DMS79 (cell line): ENCODE measurements around the gene PRR4.

Experiments used
- DNase-seq: peaks from one replicate; lab custom pipeline; 2025; lab: John Stamatoyannopoulos, UW

The PRR4 gene

GRCh38 chr12:10849425-10849878 lies at the start of gene PRR4:
PRR4 (minus strand) TSS chr12:10849475; CDS start chr12:10849437, 38 bp downstream.
- DNase-seq: no peak

DNA sequence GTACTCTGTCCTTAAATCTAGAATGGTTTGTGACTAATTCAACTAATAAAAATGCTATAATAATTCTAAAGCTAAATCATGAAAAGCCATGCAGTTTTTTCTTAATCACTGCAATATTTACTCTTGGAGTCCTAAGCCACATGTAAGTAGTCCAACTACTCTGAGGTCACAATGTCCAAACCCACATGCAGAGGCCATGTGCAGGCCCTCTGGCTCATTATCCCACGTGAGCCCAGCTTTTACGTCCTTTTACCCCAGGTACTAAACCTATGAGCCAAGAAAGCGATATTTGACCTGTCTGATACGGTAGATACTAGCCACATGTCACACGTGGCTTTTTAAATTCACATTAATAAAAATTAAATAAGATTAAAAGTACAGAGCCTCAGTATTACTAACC lies 47.6 kb upstream of the PRR4 start:
- no peak for DNase-seq

DNA sequence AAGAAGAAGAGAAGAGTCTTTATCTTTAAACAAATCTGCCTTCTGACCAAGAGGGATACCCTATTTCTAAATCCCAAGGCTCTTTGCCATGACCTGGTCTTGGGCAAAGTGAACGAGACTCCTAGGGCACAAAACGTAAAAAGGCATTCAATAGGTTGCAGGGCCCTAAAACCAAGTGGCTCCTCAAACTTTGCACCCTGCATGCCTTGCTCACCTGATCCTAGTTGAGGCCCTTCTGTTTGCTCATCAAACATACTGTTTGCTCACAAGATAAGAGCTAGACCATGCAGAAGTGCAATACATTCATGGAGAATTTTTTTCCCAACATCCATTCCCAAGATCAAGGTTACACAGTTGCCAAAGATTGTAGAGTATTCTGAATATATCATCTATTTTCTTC lies 42.7 kb upstream of the PRR4 start:
- no peak for DNase-seq

- DNase-seq: no peak
Observed at GRCh38 chr12:10889226-10889625, 40.0 kb upstream of the PRR4 start.

DNA sequence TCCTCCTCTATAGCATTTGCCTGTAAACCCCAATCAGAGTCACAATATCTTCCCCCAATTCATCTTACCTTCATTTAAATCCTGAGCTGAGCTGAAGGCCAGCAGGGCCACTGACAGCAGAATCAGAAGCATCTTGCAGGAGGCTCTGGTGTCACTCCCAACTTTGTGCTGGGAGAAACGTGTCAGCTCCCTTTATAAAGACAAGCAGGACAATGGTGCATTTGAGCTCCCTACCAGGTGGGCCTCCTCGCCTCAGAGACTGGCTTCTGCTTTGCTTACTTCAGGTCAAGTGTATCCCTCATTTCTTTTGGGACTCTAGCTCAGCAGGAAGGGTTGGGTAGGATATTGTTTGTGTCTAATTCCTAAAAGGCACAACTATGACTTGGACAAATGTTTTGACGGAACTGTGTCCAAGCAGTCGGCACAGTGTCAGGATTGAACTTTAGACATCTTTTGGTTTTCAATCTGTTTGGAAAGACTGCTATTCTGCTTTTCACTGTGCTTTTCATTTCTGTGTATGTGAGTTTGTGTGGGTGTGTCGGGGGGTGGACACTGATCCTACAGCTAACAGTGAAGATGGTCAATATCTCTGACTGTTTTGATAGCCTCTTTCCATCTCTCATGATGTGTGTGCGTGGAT lies 34.9 kb upstream of the PRR4 start, which contains the start of gene PRH1:
TSS of gene PRH1 (minus strand) at position 170 of the 640 bp plus-strand sequence. CDS start at position 132, 38 bp downstream.
- DNase-seq: no peak

DNA sequence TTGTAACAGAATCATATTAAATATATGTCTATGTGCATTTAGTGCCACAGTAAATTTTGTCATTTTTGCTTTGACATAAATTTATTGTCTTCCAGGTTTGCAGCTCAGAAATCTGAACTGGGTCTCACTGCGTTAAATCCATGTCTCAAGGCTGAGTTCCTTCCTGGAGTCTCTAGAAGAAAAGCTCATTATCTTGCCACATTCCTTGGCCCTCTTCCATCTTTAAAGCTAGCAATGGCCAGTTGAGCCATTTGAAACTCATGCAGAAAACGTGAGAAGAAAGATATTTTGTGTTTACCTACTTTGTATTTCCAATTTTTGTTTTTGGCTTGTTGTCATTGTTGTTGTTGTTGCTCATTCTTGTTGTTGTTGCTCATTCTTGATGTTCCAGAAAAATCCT lies 24.1 kb upstream of the PRR4 start:
- no peak for DNase-seq

- DNase-seq: no peak
Observed at GRCh38 chr12:10867381-10867780, 18.1 kb upstream of the PRR4 start.

DNA sequence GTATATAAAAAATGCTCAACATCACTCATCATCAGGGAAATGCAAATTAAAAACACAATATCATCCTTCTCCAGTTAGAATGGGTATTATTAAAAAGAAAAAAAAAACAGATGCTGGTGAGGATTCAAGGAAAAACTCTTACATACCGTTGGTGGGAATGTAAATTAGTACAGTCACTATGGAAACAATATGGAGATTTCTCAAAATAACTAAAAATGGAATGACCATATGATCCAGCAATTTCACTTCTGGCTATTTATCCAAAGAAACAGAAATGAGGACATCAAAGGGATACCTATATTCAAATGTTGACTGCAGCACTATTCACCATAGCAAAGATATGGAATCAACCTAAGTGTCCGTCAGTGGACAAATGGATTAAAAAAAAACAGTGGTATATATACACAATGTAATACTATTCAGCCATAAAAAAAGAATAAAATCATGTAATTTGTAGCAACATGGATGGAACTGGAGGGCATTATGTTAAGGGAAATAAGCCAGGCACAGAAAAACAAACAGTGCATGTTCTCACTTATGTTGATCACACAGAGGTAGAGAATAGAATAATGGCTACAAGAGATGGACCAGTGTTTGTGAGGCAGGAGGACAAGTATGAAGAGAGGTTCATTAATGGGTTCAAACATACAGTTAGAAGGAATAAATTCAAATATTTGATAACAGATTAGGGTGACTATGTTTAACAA lies 14.4 kb upstream of the PRR4 start:
- no peak for DNase-seq

DNA sequence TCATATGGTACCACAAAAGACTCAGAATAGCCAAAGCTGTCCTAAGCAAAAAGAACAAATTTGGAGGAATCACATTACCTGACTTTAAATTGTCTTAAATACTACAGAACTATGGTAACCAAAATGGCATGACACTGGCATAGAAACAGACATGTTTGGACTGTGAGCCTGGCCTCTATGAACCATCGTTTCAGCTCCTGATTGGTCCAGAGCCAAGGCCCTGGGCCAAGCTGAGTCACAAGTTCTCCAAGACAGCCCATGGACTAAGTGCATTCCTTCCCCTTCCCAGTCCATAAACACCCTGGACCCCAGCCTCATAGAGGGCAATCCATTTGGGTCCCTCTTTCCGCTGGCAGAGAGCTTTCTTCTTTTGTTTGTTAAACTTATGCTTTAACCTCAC lies 12.1 kb upstream of the PRR4 start:
- DNase-seq: no peak

- DNase-seq: no peak
Observed at GRCh38 chr12:10855807-10856206, 6.5 kb upstream of the PRR4 start.

DNA sequence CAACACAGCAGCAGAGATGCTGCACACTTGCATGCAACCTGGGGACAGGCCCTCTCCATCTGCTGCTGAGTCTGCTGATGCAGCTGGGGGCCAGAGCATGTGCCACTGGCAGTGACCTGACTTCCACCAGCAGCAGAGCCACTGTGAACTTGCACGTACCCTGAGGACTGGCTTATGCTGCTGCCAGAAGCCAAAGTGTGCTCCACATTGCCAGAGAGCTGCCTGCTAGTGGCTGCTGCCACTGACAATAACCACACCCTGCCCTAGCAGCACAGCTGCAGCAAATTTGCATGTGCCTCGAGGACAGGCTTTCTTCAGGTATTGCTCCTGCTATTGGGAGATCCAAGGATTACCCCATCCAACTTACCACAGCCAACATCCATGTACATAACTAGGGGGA lies 4.5 kb upstream of the PRR4 start:
- no peak for DNase-seq

DNA sequence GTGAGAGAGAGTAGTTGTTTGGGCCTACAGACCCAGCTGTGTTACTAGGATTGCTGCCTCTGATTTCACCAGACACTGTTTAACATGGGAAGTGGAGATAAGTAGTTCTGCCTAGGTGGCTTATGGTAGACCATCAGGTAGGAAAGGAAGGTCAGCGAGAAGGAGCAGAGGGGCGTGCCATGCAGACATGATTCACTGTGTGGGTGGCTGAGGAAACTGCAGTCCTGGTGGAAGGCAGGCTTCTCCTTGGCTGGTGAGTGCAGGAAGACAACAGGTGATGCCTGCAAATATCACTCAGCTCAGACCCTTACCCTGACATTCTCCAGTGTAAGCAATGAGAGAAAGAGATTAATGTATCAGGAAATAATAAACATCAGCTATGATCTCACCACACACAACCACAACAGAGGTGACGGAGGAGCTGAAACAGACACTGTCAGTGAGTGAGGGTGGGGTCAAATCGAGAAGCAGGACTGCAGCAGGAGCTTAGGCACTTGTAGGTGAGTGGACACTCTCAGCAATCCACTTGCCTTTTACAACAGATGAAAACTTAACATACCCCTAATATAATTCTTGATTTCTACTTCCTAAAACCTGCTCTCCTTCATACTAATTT lies 2.1 kb upstream of the PRR4 start:
- no peak for DNase-seq

DNA sequence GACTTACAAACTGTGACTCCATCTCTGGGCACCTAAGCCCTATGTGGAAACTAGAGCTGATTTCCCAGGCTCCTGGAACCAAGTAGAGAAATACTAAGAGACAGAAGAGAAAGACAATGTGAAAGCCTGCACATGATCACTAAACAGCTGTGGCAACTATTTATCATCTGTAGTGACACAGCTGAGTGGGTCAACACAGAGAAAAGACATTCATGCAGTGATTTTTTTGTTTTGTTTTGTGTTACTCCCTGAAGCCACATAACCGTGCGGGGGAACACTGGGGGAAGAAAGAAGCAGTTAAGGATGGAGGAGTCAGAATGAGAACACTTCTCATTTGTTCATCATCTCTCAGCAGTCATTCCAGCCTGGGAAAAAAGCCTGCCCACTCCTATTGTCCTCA lies 1.5 kb downstream of the PRR4 start:
- DNase-seq: no peak

- DNase-seq: no peak
Observed at GRCh38 chr12:10842862-10843261, 6.4 kb downstream of the PRR4 start.

DNA sequence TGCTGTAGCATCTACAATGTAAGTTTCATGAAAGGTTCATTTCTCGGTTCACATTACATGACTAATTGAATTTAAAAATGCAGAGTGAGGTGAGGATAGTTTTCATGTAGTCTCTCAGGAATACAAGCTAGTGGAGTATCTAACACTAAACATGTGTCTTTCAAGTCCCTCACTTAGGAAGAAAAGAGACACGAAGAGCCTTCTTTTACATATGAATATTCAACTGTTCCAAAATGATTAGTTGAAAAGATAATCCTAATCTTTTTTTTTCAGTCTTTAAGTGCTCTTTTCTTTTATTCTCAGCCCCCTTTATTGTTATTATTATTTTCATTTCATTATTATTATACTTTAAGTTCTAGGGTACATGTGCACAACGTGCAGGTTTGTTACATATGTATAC lies 10.8 kb downstream of the PRR4 start:
- DNase-seq: no peak

DNA sequence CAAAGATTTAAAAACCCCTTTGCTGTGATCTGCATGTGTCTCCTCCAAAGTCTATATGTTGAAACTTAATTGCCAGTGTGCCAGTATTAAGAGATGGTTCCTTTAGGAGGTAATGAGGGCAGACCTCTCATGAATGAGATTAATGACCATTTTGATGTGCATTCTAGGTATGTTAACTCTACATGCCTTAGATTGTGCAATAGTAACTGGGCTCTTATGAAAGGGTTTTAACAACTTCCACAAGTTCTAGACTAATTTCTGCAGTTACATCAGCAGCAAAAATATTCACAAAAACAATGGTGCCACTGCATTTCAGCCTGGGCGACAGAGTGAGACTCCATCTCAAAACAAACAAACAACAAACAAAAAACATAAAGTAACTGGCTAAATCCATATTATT lies 19.3 kb downstream of the PRR4 start:
- DNase-seq: no peak

DNA sequence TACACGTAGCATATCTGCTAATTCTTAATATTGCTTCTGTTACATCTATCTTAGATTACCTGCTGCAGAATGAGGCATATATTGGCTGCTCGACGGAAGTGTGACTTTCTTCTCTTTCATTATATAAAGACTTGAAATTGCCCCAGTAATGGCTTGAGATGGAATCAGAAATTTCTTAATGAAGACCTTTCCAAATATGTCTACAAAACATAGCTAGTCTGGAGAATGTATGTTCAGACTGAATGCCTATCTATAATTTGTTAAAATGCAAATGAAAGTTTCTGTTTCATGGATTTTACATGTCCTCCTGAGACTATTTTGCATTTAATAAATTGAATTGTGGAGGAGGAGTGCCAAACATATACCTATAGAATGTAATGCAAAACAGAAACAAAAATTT lies 23.0 kb downstream of the PRR4 start, which contains the start of gene TAS2R10:
TSS of gene TAS2R10 (minus strand) at position 101 of the 400 bp plus-strand sequence. CDS start at position 12, 89 bp downstream.
- DNase-seq: no peak

GRCh38 chr12:10824957-10825356 lies 24.3 kb downstream of the PRR4 start:
- DNase-seq: no peak

DNA sequence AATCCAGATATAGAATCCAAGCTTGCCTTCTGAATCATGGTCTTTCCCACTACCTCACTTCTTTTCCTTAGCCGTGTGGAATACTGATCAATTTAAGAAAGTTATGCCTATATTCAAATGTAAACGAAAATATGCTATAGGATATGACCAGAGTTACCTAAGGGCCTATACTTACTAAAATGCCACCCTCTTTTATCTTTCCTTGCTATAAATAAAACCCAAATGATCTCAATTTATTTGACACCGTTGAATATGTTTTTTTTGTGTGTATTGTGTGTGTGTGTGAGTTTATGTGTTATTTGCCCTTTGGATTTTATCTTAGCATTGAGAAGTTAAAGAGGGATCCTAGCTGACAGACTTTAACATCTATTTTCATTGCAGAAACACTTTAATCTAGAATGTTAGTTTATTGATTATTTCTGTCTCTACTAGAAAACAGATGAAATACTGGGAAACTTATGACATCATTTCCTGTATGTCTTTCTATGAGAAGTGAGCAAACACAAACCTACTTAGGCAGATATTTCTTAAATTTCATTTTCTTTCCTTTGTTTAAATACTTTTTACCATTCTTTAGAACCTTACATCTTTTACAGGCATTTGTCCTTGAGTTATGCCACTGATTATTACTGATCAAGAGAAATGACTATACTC lies 37.3 kb downstream of the PRR4 start:
- no peak for DNase-seq

- no peak for DNase-seq
Observed at GRCh38 chr12:10810068-10810467, 39.2 kb downstream of the PRR4 start, which contains the start of gene TAS2R9. TAS2R9 (minus strand) TSS chr12:10810168; CDS start chr12:10810075, 93 bp downstream.

DNA sequence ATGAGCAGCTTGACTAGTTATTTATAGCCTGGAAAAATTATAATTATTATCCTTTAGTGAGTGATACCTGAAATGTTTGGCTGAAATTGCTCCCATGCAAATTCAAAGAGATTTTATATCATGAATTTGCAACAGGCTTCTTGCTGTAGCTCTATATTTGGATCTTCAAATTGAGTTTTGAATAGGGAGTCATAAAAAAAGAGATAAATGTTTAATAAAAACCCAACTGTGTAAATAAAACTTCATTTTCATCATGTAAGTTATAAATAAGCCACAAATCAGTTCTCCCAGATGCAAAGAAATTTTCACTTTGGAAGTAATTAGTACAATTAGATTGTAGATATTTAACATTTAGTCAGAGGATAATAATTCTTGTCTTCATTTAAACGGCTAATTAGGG lies 42.1 kb downstream of the PRR4 start, which contains the start of gene TAS2R8:
TSS of gene TAS2R8 (minus strand) at position 101 of the 400 bp plus-strand sequence. CDS start 306 bp downstream, outside the sequence.
- no peak for DNase-seq

DNA sequence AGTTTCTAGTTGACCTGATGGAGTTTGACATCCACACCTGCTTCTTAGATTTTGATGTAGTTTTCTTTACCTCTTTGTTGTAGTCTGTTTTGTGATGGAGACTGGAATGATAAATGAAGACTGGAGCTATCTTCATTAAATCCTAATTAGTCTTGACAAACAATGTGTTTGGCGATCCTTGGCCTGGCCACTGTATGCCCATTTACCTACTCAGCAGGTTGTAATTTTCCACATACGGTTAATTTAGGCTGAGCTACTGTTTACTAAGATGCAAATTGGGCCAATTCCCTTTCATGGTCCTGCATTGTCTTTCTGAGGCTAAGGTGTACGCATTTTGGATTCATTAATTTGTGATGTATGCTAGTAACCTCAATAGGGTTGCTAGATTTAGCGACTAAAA lies 46.7 kb downstream of the PRR4 start, which contains the start of gene TAS2R7:
TSS of gene TAS2R7 (minus strand) at position 41 of the 400 bp plus-strand sequence. CDS start 57 bp downstream, outside the sequence.
- DNase-seq: no peak
